ENCODE data around the gene AHCYL2.

GRCh38 chr7:129281163-129281562 lies 56.3 kb downstream of the AHCYL2 start:
- no peak for TF ChIP-seq CTCF (IDR thresholded peaks at IDR 0.05)
- TF ChIP-seq TCF7L2 (IDR thresholded peaks at IDR 0.05; ENCODE audit: low read depth, low read length): no peak
- no peak for TF ChIP-seq POLR2AphosphoS5 (IDR thresholded peaks at IDR 0.05; ENCODE audit: low read depth, low read length)
- TF ChIP-seq, protein P1, sequence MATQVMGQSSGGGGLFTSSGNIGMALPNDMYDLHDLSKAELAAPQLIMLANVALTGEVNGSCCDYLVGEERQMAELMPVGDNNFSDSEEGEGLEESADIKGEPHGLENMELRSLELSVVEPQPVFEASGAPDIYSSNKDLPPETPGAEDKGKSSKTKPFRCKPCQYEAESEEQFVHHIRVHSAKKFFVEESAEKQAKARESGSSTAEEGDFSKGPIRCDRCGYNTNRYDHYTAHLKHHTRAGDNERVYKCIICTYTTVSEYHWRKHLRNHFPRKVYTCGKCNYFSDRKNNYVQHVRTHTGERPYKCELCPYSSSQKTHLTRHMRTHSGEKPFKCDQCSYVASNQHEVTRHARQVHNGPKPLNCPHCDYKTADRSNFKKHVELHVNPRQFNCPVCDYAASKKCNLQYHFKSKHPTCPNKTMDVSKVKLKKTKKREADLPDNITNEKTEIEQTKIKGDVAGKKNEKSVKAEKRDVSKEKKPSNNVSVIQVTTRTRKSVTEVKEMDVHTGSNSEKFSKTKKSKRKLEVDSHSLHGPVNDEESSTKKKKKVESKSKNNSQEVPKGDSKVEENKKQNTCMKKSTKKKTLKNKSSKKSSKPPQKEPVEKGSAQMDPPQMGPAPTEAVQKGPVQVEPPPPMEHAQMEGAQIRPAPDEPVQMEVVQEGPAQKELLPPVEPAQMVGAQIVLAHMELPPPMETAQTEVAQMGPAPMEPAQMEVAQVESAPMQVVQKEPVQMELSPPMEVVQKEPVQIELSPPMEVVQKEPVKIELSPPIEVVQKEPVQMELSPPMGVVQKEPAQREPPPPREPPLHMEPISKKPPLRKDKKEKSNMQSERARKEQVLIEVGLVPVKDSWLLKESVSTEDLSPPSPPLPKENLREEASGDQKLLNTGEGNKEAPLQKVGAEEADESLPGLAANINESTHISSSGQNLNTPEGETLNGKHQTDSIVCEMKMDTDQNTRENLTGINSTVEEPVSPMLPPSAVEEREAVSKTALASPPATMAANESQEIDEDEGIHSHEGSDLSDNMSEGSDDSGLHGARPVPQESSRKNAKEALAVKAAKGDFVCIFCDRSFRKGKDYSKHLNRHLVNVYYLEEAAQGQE (IDR thresholded peaks at IDR 0.05; ENCODE audit: insufficient read depth in 1 of 2, low read depth in 2 of 2, low read length in 1 of 2): no peak
- no peak for TF ChIP-seq SIN3A (IDR thresholded peaks at IDR 0.05; ENCODE audit: borderline replicate concordance, insufficient read depth, low read depth, low read length)
